Measurements from ENCODE around the gene RALGPS1.

RALGPS1 gene

DNA sequence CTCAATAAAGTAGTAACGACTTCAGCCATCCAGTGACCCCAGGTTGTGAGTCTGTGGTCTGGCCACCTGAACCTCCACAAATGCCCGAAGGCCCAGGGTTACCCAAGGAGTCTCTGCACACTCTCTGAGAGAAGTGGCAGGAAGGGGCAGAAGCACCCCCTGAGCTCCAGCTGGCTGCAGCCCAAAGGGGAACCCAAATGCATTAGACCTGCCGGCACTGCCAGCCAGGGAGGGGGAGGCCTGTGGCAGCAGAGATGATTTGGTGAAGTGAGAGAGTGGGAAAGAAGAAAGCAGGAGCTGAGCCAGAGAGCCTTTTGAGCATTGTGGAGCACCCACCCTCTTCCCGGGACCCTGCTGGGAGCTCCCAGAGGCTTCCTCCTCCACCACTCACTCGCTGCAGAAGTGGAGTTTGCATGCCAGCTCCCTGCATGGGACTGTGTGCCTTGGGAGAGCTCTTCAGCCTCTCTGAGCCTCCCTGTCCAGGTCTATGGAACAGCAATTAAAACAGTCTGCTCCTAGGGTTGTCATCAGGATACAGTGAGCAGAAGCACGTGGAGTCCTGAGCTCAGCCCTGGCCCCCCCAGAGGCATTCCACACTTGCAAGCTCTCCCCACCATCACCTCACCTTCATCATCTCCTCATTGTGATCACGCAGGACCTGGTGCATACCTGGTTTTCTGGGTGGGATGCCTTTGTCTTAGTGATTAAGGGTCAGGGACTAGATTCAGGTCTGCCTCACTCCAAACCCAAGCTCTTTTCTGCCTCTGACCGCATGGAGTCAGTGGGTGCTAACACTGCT, 221.7 kb downstream of the RALGPS1 start (continued):
- TF ChIP-seq, protein P1, sequence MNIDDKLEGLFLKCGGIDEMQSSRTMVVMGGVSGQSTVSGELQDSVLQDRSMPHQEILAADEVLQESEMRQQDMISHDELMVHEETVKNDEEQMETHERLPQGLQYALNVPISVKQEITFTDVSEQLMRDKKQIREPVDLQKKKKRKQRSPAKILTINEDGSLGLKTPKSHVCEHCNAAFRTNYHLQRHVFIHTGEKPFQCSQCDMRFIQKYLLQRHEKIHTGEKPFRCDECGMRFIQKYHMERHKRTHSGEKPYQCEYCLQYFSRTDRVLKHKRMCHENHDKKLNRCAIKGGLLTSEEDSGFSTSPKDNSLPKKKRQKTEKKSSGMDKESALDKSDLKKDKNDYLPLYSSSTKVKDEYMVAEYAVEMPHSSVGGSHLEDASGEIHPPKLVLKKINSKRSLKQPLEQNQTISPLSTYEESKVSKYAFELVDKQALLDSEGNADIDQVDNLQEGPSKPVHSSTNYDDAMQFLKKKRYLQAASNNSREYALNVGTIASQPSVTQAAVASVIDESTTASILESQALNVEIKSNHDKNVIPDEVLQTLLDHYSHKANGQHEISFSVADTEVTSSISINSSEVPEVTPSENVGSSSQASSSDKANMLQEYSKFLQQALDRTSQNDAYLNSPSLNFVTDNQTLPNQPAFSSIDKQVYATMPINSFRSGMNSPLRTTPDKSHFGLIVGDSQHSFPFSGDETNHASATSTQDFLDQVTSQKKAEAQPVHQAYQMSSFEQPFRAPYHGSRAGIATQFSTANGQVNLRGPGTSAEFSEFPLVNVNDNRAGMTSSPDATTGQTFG (tag by site-specific recombination; IDR thresholded peaks at IDR 0.05; ENCODE audit: borderline replicate concordance), result no peak

DNA sequence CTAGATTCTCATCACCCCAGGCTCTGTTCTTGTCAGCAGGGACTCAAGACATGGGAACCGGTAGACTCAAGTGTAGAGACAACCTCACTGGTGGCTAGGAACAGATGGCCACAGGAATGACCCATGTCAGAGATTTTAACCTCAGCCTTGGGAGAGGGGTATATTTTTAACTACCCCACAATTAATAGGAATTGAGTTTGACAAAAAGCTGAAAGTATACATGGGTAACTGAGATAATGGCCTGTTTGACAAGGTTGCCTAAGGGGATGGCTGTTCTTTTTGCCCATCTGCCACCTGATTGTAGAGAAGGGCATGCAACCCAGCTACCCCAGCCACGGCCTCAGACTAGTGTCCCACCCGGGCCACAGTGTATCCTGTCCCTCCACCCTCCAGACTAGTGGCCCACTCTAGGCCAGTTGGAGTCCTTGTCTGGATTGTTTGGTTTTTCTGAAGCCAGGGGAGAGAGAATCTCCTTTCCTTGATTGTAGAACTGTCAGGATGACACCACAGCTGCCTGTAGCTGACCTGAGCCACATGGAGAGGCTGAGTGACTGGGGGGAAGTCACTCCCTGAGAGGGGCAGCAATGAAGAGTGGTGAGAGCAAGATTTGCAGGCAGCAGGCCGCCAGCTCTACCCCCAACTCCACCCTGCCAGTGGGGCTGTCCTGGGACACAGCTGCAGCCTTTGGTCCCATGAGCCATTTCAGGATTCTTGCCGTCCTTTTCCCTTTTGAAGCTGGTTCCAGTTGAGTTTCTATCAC, 222.5 kb downstream of the RALGPS1 start:
- no peak overlapping the region for H3K4me3 ChIP-seq (ENCODE audit: low read depth, low read length)
- no peaks in the 10 kb centered on the region for H3K36me3 ChIP-seq (ENCODE audit: control insufficient read depth in 2 of 2, insufficient read depth in 1 of 2, low read length in 2 of 2)
- no peak overlapping the region for H3K27ac ChIP-seq (ENCODE audit: extremely low read depth, low read depth, low read length)
- CTCF ChIA-PET, result interaction anchor here (0.6 kb wide), 1 partner anchor 10 kb away, joined by 3 read pairs; no protein-coding TSS in a partner anchor
- H3K4me1 ChIP-seq (ENCODE audit: control insufficient read depth, insufficient read depth, low read length), result no peaks in the 10 kb centered on the region
- POLR2A ChIA-PET, result no interaction called here
- H3K9me3 ChIP-seq (ENCODE audit: control insufficient read depth, insufficient read depth, low read depth, low read length), result no peaks in the 10 kb centered on the region
- TF ChIP-seq, protein P2, sequence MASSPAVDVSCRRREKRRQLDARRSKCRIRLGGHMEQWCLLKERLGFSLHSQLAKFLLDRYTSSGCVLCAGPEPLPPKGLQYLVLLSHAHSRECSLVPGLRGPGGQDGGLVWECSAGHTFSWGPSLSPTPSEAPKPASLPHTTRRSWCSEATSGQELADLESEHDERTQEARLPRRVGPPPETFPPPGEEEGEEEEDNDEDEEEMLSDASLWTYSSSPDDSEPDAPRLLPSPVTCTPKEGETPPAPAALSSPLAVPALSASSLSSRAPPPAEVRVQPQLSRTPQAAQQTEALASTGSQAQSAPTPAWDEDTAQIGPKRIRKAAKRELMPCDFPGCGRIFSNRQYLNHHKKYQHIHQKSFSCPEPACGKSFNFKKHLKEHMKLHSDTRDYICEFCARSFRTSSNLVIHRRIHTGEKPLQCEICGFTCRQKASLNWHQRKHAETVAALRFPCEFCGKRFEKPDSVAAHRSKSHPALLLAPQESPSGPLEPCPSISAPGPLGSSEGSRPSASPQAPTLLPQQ (tag by site-specific recombination; IDR thresholded peaks at IDR 0.05), result no peak
- no peak for TF ChIP-seq ZNF211 (tag by site-specific recombination; IDR thresholded peaks at IDR 0.05; ENCODE audit: low read depth)
- no peak for TF ChIP-seq ZNF785 (tag by site-specific recombination; IDR thresholded peaks at IDR 0.05)
- TF ChIP-seq, protein P3, sequence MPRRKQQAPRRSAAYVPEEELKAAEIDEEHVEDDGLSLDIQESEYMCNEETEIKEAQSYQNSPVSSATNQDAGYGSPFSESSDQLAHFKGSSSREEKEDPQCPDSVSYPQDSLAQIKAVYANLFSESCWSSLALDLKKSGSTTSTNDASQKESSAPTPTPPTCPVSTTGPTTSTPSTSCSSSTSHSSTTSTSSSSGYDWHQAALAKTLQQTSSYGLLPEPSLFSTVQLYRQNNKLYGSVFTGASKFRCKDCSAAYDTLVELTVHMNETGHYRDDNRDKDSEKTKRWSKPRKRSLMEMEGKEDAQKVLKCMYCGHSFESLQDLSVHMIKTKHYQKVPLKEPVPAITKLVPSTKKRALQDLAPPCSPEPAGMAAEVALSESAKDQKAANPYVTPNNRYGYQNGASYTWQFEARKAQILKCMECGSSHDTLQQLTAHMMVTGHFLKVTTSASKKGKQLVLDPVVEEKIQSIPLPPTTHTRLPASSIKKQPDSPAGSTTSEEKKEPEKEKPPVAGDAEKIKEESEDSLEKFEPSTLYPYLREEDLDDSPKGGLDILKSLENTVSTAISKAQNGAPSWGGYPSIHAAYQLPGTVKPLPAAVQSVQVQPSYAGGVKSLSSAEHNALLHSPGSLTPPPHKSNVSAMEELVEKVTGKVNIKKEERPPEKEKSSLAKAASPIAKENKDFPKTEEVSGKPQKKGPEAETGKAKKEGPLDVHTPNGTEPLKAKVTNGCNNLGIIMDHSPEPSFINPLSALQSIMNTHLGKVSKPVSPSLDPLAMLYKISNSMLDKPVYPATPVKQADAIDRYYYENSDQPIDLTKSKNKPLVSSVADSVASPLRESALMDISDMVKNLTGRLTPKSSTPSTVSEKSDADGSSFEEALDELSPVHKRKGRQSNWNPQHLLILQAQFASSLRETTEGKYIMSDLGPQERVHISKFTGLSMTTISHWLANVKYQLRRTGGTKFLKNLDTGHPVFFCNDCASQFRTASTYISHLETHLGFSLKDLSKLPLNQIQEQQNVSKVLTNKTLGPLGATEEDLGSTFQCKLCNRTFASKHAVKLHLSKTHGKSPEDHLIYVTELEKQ (tag by site-specific recombination; IDR thresholded peaks at IDR 0.05; ENCODE audit: borderline replicate concordance), result no peak
- TF ChIP-seq ZNF274 (IDR thresholded peaks at IDR 0.05; ENCODE audit: low read length), result no peak
- no peak for TF ChIP-seq ZNF274 (tag by site-specific recombination; IDR thresholded peaks at IDR 0.05; ENCODE audit: borderline replicate concordance)
- TF ChIP-seq ZNF121 (tag by site-specific recombination; IDR thresholded peaks at IDR 0.05), result no peak
- no peak for TF ChIP-seq ZFP41 (tag by site-specific recombination; IDR thresholded peaks at IDR 0.05; ENCODE audit: borderline replicate concordance)
- no peak for TF ChIP-seq ZNF221 (tag by site-specific recombination; IDR thresholded peaks at IDR 0.05; ENCODE audit: borderline replicate concordance)
- TF ChIP-seq, protein P4, sequence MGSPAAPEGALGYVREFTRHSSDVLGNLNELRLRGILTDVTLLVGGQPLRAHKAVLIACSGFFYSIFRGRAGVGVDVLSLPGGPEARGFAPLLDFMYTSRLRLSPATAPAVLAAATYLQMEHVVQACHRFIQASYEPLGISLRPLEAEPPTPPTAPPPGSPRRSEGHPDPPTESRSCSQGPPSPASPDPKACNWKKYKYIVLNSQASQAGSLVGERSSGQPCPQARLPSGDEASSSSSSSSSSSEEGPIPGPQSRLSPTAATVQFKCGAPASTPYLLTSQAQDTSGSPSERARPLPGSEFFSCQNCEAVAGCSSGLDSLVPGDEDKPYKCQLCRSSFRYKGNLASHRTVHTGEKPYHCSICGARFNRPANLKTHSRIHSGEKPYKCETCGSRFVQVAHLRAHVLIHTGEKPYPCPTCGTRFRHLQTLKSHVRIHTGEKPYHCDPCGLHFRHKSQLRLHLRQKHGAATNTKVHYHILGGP (tag by site-specific recombination; IDR thresholded peaks at IDR 0.05), result no peak
- TF ChIP-seq ZNF530 (tag by site-specific recombination; IDR thresholded peaks at IDR 0.05; ENCODE audit: low read depth), result no peak
- TF ChIP-seq, protein P5, sequence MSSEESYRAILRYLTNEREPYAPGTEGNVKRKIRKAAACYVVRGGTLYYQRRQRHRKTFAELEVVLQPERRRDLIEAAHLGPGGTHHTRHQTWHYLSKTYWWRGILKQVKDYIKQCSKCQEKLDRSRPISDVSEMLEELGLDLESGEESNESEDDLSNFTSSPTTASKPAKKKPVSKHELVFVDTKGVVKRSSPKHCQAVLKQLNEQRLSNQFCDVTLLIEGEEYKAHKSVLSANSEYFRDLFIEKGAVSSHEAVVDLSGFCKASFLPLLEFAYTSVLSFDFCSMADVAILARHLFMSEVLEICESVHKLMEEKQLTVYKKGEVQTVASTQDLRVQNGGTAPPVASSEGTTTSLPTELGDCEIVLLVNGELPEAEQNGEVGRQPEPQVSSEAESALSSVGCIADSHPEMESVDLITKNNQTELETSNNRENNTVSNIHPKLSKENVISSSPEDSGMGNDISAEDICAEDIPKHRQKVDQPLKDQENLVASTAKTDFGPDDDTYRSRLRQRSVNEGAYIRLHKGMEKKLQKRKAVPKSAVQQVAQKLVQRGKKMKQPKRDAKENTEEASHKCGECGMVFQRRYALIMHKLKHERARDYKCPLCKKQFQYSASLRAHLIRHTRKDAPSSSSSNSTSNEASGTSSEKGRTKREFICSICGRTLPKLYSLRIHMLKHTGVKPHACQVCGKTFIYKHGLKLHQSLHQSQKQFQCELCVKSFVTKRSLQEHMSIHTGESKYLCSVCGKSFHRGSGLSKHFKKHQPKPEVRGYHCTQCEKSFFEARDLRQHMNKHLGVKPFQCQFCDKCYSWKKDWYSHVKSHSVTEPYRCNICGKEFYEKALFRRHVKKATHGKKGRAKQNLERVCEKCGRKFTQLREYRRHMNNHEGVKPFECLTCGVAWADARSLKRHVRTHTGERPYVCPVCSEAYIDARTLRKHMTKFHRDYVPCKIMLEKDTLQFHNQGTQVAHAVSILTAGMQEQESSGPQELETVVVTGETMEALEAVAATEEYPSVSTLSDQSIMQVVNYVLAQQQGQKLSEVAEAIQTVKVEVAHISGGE (tag by site-specific recombination; conservative IDR thresholded peaks at IDR 0.05; ENCODE audit: low read depth), result no peak
- TF ChIP-seq INSM2 (tag by site-specific recombination; IDR thresholded peaks at IDR 0.05), result no peak
- no peak for TF ChIP-seq ZNF639 (tag by site-specific recombination; IDR thresholded peaks at IDR 0.05)
- TF ChIP-seq RBAK (tag by site-specific recombination; IDR thresholded peaks at IDR 0.05), result no peak
